HCT116 (cell line): Measurements from ENCODE around the gene OVOL3.
A peak's percentile ranks its signal among the peaks of the same experiment; 100 is the strongest.

Source experiments
- EZH2phosphoT487 ChIP-seq: fragments of 200-600 bp; IDR thresholded peaks from 2 replicates; pipeline ENCODE4 v1.6.1; 2018; ENCODE audit warnings: antibody characterized with exemption, borderline replicate concordance
- POLR2A ChIP-seq: IDR thresholded peaks from 2 replicates; pipeline ENCODE4 v1.7.0; 2011; ENCODE audit warnings: borderline replicate concordance; ENCODE audit not compliant: insufficient read depth, insufficient read length; ENCODE audit errors: extremely low read depth
- SIN3A ChIP-seq: IDR thresholded peaks from 2 replicates; pipeline ENCODE4 v1.6.1; 2012; ENCODE audit warnings: low read depth
- TF ChIP-seq, protein P1 (sequence below): IDR thresholded peaks from 2 replicates; pipeline ENCODE4 v1.6.1; 2012; ENCODE audit warnings: low read depth
- TF ChIP-seq, protein P2 (sequence below): IDR thresholded peaks from 2 replicates; pipeline ENCODE4 v1.6.1; 2012
- TF ChIP-seq, protein P3 (sequence below), 3 experiments: fragments of 200-600 bp in 1 of 3; sonication (generic) in 1 of 3; IDR thresholded peaks in 2 of 3; conservative IDR thresholded peaks in 1 of 3; 2 replicates each; pipeline ENCODE4 v1.5.1; 2012 to 2017; ENCODE audit warnings: low read depth in 2 of 3, low read length in 2 of 3, antibody characterized with exemption in 1 of 3, borderline replicate concordance in 1 of 3, control low read depth in 1 of 3, mild to moderate bottlenecking in 1 of 3, mixed read lengths in 1 of 3, mixed run types in 1 of 3, moderate library complexity in 1 of 3; ENCODE audit not compliant: insufficient read depth in 1 of 3

DNA sequence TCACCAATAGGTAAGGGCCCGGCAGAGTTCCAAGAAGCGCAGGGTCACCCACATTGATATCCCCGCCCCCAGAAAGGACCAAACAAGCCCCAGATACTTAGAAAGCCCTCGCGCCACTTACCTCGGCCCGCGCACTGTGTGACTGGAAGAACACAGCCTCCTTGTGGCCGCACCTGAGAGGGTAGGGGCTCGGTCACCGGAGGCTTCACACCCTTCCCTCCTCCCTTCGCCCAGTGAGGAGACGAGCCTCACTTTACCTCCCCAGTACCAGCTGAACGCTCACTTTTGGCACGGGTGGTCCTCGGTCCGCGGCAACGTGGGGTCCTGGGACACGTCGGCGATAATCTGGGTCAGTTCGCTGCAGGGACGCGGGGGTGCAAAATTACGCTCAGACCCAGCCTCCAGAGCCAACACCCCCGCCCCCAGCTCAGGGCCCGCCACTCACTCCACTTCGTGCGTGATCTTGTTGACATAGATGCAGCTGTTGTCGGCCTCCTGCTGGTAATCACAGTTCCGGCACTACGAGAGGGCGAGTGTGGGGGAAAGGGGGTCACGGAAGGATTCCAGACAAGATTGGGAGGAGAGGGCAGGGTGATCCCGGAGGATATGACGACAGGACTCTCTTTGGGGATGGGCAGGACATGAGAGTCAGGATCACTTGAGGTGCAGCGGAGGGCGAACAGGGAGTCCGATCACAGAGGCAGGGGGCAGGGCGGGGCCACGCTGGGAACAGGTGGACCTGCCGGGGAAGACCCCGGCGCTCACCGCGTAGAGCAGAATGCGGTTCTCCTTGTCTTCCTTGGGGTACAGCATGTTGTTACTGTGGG is 3.2 kb downstream of the OVOL3 start:
- TF ChIP-seq, protein P1, sequence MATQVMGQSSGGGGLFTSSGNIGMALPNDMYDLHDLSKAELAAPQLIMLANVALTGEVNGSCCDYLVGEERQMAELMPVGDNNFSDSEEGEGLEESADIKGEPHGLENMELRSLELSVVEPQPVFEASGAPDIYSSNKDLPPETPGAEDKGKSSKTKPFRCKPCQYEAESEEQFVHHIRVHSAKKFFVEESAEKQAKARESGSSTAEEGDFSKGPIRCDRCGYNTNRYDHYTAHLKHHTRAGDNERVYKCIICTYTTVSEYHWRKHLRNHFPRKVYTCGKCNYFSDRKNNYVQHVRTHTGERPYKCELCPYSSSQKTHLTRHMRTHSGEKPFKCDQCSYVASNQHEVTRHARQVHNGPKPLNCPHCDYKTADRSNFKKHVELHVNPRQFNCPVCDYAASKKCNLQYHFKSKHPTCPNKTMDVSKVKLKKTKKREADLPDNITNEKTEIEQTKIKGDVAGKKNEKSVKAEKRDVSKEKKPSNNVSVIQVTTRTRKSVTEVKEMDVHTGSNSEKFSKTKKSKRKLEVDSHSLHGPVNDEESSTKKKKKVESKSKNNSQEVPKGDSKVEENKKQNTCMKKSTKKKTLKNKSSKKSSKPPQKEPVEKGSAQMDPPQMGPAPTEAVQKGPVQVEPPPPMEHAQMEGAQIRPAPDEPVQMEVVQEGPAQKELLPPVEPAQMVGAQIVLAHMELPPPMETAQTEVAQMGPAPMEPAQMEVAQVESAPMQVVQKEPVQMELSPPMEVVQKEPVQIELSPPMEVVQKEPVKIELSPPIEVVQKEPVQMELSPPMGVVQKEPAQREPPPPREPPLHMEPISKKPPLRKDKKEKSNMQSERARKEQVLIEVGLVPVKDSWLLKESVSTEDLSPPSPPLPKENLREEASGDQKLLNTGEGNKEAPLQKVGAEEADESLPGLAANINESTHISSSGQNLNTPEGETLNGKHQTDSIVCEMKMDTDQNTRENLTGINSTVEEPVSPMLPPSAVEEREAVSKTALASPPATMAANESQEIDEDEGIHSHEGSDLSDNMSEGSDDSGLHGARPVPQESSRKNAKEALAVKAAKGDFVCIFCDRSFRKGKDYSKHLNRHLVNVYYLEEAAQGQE: no peak
- TF ChIP-seq, protein P2, sequence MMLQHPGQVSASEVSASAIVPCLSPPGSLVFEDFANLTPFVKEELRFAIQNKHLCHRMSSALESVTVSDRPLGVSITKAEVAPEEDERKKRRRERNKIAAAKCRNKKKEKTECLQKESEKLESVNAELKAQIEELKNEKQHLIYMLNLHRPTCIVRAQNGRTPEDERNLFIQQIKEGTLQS: no peak
- TF ChIP-seq, protein P3, sequence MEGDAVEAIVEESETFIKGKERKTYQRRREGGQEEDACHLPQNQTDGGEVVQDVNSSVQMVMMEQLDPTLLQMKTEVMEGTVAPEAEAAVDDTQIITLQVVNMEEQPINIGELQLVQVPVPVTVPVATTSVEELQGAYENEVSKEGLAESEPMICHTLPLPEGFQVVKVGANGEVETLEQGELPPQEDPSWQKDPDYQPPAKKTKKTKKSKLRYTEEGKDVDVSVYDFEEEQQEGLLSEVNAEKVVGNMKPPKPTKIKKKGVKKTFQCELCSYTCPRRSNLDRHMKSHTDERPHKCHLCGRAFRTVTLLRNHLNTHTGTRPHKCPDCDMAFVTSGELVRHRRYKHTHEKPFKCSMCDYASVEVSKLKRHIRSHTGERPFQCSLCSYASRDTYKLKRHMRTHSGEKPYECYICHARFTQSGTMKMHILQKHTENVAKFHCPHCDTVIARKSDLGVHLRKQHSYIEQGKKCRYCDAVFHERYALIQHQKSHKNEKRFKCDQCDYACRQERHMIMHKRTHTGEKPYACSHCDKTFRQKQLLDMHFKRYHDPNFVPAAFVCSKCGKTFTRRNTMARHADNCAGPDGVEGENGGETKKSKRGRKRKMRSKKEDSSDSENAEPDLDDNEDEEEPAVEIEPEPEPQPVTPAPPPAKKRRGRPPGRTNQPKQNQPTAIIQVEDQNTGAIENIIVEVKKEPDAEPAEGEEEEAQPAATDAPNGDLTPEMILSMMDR (IDR thresholded peaks at IDR 0.05 in 2 of 3, conservative IDR thresholded peaks at IDR 0.05 in 1 of 3; ENCODE audit: borderline replicate concordance in 1 of 3, insufficient read depth in 1 of 3, low read depth in 2 of 3, low read length in 2 of 3): peak in 2 of 3 experiments; percentile 5 to 15; a peak in 2 of 6 replicates
- TF ChIP-seq EZH2phosphoT487 (no peak), POLR2A (no peak), SIN3A (no peak)
